Suprapubic skin (tissue), 4 donors: ENCODE measurements around the gene MCM3AP. TPM values are rescaled to one million over a fixed set of nuclear protein-coding genes. Genes with fewer than 3 reads are reported as not detected.

Source experiments
- DNase-seq, 2 donors: peaks; one replicate each; pipeline ENCODE4 v3.0.0-alpha.2; 2019; ENCODE audit warnings: low spot score in 2 of 2
- H3K27ac ChIP-seq: fragments of 200-600 bp; sonication (generic); one replicate; pipeline ENCODE4 v1.5.1; 2019
- H3K27me3 ChIP-seq: fragments of 200-600 bp; sonication (generic); one replicate; pipeline ENCODE4 v1.5.1; 2019
- H3K36me3 ChIP-seq: fragments of 200-600 bp; sonication (generic); one replicate; pipeline ENCODE4 v1.5.1; 2019
- H3K4me1 ChIP-seq: fragments of 200-600 bp; sonication (generic); one replicate; pipeline ENCODE4 v1.5.1; 2019
- H3K4me3 ChIP-seq: fragments of 200-600 bp; sonication (generic); one replicate; pipeline ENCODE4 v1.5.1; 2019; ENCODE audit warnings: mild to moderate bottlenecking
- H3K9me3 ChIP-seq: fragments of 200-600 bp; sonication (generic); one replicate; pipeline ENCODE4 v1.5.1; 2019
- EP300 ChIP-seq: sonication (generic); formaldehyde crosslinking; IDR thresholded peaks from one replicate; pipeline ENCODE4 v1.6.1; 2017; ENCODE audit warnings: antibody characterized with exemption
- POLR2A ChIP-seq, 2 donors: fragments of 450-650 bp; IDR thresholded peaks; one replicate each; pipeline ENCODE4 v1.6.1; 2017; ENCODE audit warnings: antibody characterized with exemption in 2 of 2, mild to moderate bottlenecking in 2 of 2, moderate library complexity in 2 of 2
- POLR2AphosphoS5 ChIP-seq, 3 donors: sonication (generic); formaldehyde crosslinking; IDR thresholded peaks; one replicate each; pipeline ENCODE4 v1.6.1; 2017; ENCODE audit warnings: antibody characterized with exemption in 3 of 3
- WGBS: methylation state at CpG from one replicate; pipeline ENCODE4 v1.1.5; 2018; 5-methylcytosine and 5-hydroxymethylcytosine counted together
- total RNA-seq, 4 donors: library from RNA; depleted of rRNA; stranded (reverse); fragments of >200 nt; gene quantifications; one replicate each; pipeline ENCODE4 v1.1.0, GENCODE V29; 2016
- TF ChIP-seq, protein P1 (sequence below), 2 donors: fragments of 200-600 bp in 1 of 2; fragments of 450-650 bp in 1 of 2; sonication (generic) in 1 of 2; IDR thresholded peaks; one replicate each; pipeline ENCODE4 v1.5.1; 2016 to 2019; ENCODE audit warnings: antibody characterized with exemption in 2 of 2, mild to moderate bottlenecking in 1 of 2, moderate library complexity in 1 of 2

MCM3AP gene
- total RNA-seq, 4 donors from 2014 or later: 77.9 to 134 (median 79.8) TPM

DNA sequence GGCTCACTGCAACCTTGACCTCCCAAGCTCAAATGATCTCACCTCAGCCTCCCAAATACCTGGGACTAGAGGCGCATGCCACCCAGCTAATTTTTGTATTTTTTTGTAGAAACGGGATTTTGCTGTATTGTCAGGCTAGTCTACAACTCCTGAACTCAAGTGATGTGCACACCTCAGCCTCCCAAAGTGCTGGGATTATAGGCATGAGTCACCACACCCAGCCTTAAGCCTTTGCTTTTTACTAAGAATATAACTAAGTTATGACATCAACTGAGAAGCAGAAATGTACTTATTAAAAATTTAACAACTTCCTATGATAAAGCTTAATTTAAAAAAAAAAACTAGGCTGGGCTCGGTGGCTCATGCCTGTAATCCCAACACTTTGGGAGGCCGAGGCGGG is 47.9 kb downstream of the MCM3AP start:
- Histone ChIP-seq H3K27me3 (no peaks in the 10 kb centered on the region), H3K9me3 (no peaks in the 10 kb centered on the region), H3K36me3 (peaks cover 82% of the 10 kb centered on the region), H3K27ac (no peak overlapping the region), H3K4me1 (no peaks in the 10 kb centered on the region), H3K4me3 (no peak overlapping the region)
- 96% methylated on average over 5 of the region's 5 CpGs for WGBS
- TF ChIP-seq EP300 (no peak), POLR2A (IDR thresholded peaks at IDR 0.05) (no peak), POLR2AphosphoS5 (IDR thresholded peaks at IDR 0.05) (no peak)
- TF ChIP-seq, protein P1, sequence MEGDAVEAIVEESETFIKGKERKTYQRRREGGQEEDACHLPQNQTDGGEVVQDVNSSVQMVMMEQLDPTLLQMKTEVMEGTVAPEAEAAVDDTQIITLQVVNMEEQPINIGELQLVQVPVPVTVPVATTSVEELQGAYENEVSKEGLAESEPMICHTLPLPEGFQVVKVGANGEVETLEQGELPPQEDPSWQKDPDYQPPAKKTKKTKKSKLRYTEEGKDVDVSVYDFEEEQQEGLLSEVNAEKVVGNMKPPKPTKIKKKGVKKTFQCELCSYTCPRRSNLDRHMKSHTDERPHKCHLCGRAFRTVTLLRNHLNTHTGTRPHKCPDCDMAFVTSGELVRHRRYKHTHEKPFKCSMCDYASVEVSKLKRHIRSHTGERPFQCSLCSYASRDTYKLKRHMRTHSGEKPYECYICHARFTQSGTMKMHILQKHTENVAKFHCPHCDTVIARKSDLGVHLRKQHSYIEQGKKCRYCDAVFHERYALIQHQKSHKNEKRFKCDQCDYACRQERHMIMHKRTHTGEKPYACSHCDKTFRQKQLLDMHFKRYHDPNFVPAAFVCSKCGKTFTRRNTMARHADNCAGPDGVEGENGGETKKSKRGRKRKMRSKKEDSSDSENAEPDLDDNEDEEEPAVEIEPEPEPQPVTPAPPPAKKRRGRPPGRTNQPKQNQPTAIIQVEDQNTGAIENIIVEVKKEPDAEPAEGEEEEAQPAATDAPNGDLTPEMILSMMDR (IDR thresholded peaks at IDR 0.05): no peak
- DNase-seq: no peak

DNA sequence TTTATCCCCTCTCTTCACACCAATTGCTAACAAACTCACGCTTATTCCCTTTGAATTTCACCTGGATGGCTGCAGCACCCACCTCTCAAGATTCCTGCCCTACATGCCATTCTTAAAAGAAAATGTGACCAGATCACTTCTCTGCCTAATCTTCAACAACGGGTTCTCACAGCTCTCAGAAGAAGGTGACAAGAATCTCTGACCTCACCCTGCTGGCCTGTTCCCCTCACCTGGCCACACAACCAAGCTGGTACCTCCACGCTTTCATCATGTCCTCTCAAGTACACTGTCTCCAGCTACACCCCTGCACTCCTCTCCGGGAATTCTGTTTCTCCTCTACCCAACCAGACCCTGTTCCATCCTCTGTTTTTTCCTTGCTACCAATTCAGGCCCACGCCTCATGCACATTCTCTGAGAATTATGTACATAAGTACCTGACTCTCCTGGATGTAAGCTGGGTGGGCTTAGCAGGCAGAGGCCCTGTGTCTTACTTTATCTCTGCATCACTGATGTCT is 50.9 kb downstream of the MCM3AP start:
- no peak overlapping the region for H3K27ac ChIP-seq
- no peaks in the 10 kb centered on the region for H3K9me3 ChIP-seq
- H3K4me1 ChIP-seq: peaks cover 6% of the 10 kb centered on the region
- TF ChIP-seq, protein P1 (IDR thresholded peaks at IDR 0.05): no peak
- TF ChIP-seq POLR2A (IDR thresholded peaks at IDR 0.05) (no peak), EP300 (no peak), POLR2AphosphoS5 (IDR thresholded peaks at IDR 0.05) (no peak)
- DNase-seq: no peak
- whole genome bisulfite sequencing: 82% methylated on average over 5 of the region's 5 CpGs
- peaks cover 54% of the 10 kb centered on the region for H3K36me3 ChIP-seq
- H3K27me3 ChIP-seq: no peaks in the 10 kb centered on the region
- H3K4me3 ChIP-seq: no peak overlapping the region

DNA sequence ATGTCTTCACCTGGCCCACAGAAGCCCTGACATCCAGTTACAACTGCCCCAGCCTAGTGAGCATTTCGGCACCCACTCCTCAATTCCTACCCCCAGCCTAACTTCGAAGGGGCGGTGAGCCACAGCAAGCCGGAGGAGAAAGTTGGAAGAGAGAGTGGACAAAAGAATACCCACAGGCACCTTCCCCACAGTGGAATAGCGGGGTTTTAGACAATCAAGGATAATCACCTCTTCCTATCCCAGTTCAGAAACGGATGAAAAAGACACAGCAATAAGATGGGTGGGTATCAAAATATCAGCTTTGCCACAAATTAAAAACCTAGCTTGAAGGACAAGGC is 55.5 kb downstream of the MCM3AP start:
- Histone ChIP-seq H3K9me3 (no peaks in the 10 kb centered on the region), H3K4me1 (peaks cover 39% of the 10 kb centered on the region), H3K27me3 (no peaks in the 10 kb centered on the region), H3K36me3 (peaks cover 21% of the 10 kb centered on the region), H3K4me3 (peak overlapping the region; percentile 62), H3K27ac (no peak overlapping the region)
- TF ChIP-seq, protein P1 (IDR thresholded peaks at IDR 0.05): no peak
- TF ChIP-seq POLR2AphosphoS5 (IDR thresholded peaks at IDR 0.05) (no peak), EP300 (no peak), POLR2A (IDR thresholded peaks at IDR 0.05) (no peak)
- WGBS: 90% methylated on average over 6 of the region's 6 CpGs
- no peak for DNase-seq

DNA sequence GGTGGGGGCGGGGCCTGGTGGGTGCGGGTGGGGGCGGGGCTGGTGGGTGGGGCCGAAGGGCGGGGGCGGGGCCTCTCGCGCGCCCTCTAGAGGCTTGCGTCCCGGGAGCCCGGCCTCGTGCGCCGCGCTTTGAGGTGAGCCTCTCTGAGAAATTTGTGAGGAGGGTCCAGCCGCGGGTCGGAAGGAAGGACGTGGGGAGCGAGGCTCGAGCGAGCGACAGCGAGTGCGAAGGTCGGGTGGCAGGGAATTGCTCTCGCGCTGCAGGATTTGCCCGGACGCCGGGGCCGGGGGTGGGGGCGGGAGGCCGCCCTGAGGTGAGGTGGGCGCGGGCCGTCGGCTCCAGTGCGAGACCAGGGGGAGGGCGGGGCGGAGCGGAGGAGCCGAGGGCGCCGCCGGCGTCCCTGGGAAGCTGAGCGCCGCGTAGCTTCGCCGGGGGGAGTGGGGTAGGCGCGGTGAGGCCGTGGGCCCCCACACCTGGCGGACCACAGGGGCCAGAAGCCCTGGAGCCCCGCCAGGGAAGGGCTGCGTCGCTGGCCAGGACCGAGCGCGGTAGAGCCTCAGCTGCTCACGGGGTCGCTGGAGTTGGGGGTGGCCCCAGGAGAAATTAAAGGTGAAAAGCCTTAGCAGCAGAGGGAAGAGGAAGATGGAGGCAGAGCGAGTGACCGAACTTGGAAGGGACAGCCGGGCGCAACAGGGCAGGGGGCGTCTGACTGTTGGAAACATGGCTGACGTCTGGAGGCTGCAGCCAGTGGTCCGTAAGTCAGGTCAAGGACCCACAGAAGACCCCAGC is 56.1 kb downstream of the MCM3AP start:
- Histone ChIP-seq H3K27me3 (no peaks in the 10 kb centered on the region), H3K27ac (peak overlapping the region; percentile 66), H3K9me3 (no peaks in the 10 kb centered on the region), H3K36me3 (peaks cover 16% of the 10 kb centered on the region), H3K4me1 (peaks cover 44% of the 10 kb centered on the region), H3K4me3 (peak overlapping the region; percentile 62)
- peak in 1 of 2 donors; percentile 85 for DNase-seq
- 16% methylated on average over 16 of the region's 72 CpGs for WGBS
- TF ChIP-seq, protein P1 (IDR thresholded peaks at IDR 0.05): peak in 1 of 2 donors; percentile 81
- no peak for TF ChIP-seq EP300
- no peak for TF ChIP-seq POLR2A (IDR thresholded peaks at IDR 0.05)
- no peak for TF ChIP-seq POLR2AphosphoS5 (IDR thresholded peaks at IDR 0.05)

DNA sequence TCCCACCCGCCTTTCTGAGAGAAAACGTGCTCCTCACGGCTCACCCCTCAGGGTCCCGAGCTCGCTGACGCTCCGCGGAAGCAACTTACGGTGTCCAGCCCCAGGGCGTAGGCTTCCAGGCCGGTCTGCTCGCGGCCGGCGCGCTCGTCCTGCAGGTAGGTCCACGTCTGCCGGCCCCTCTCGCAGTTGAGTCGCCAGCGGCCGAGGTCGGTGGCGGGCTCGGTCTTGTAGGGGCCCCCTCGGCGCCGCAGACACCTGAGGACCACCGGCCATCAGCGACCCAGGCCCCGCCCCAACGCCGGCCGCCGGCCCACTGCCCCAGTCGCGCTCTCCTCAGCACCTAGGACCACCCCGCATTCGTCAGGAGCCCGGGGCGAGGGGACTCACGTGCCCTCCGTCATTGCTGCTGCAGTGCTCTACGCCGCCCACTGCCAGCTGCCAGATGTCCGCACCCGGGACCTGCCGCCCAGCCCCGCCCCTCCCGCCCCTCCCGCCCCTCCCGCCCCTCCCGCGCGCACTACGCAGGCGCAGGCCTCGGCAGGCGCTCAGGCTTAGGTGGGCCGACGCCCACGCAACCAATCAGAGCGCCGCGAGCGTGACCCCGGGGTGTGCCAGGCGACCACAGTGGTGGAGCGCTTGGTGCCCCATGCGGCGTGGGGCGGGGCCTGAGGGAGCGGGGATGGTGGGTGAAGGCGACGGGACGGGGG is 56.9 kb downstream of the MCM3AP start, which contains the start of gene LSS:
TSS of gene LSS (minus strand) at position 430 of the 707 bp plus-strand sequence. CDS start at position 401, 29 bp downstream.
- Histone ChIP-seq H3K4me1 (peaks cover 44% of the 10 kb centered on the region), H3K4me3 (peak within 1 kb of the TSS; percentile 62), H3K27ac (peak within 1 kb of the TSS; percentile 82), H3K27me3 (no peaks in the 10 kb centered on the region), H3K36me3 (peaks cover 7% of the 10 kb centered on the region), H3K9me3 (no peaks in the 10 kb centered on the region)
- DNase-seq: peak; percentile 98 to 99
- 0% methylated on average over 7 of the region's 77 CpGs for WGBS
- no peak for TF ChIP-seq POLR2AphosphoS5 (IDR thresholded peaks at IDR 0.05)
- TF ChIP-seq, protein P1 (IDR thresholded peaks at IDR 0.05): no peak
- no peak for TF ChIP-seq POLR2A (IDR thresholded peaks at IDR 0.05)
- no peak for TF ChIP-seq EP300
